ENCODE results near the gene NIM1K. TPM values are rescaled to one million over a fixed set of nuclear protein-coding genes. Genes with fewer than 3 reads are reported as not detected.

The NIM1K gene
- total and polyA plus RNA-seq, 2 experiments from 2014 or later = 1.2 to 4.9 TPM

DNA sequence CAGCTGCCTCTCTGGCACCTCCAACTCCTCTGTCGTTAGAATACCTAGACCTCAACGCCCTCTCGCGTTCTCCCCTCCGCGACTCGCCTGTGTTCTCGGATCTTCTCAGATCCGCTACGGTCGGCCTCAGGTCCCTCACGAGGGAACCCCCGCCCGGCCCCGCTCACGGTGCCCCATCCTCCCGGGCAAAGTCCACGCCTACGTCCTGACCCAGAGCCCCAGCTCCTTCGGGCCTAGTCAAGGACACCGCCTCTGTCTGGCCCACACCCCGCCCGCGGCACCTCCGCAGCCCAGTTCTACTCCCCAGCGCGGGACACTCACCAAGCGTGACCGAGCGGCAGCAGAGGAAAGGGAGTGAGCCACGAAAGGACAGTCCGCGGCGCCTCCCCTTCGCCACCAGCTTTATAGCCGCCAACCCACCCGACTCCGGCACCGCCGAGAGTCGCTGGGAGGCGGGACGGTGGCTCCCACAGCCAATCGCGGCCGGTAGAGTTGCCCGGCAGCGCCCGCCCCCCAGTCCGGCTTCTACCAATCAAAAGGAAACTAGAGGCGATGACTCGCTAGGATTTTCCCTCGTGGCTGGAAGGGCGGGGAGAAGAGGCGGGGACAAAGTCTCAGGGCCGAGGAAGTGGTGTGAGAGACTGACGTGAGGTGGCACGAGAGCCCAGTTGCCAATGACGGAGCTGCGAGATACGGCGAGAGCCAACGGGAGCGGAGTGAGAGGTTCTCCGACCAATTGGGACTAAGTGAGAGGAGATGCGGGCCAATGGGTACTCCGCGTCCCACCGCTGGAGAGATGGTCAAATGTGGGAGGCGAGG lies 121.2 kb downstream of the NIM1K start, which contains the start of gene HMGCS1:
Gene HMGCS1 (minus strand): TSS at position 378 of the 819 bp plus-strand sequence. CDS start 14,447 bp downstream, outside the sequence.
- no peaks in the 10 kb centered on the region for H3K27me3 ChIP-seq (replicated peaks; ENCODE audit: insufficient read depth)
- peak within 1 kb of the TSS; percentile 88 for H3K4me3 ChIP-seq
- no peak for TF ChIP-seq EZH2 (IDR thresholded peaks at IDR 0.05; ENCODE audit: insufficient read depth, poor library complexity, severe bottlenecking)
- TF ChIP-seq EZH2phosphoT487 (IDR thresholded peaks at IDR 0.05; ENCODE audit: insufficient read depth, low read depth) = no peak
- in situ Hi-C loops (cut with MboI) = no loop called here
- H3K36me3 ChIP-seq (ENCODE audit: low read depth) = no peaks in the 10 kb centered on the region
- peak within 1 kb of the TSS; percentile 92 for H3K9ac ChIP-seq
- H3F3A ChIP-seq (ENCODE audit: insufficient read depth) = peaks cover 6% of the 10 kb centered on the region; the same call in 1 of the 2 replicates
- peaks cover 13% of the 10 kb centered on the region; the same call in 1 of the 2 replicates for H3K4me1 ChIP-seq (ENCODE audit: insufficient read depth)
- H3K4me2 ChIP-seq (ENCODE audit: unreplicated experiment) = peak within 1 kb of the TSS; percentile 85
- no peaks in the 10 kb centered on the region for H3K9me2 ChIP-seq (ENCODE audit: insufficient read depth)
- DNase-seq = peak; percentile 99
- peak within 1 kb of the TSS; percentile 98 for H2AFZ ChIP-seq
- H3K79me2 ChIP-seq (ENCODE audit: insufficient read depth) = peaks cover 48% of the 10 kb centered on the region
- WGBS, 2 experiments (ENCODE audit: low coverage in 1 of 2, low lambda C conversion rate in 2 of 2, missing lambda C conversion rate in 2 of 2) = 1 to 2% methylated on average over 49 to 70 of the region's 70 CpGs
- H3K27ac ChIP-seq = peak within 1 kb of the TSS; percentile 84
- H3K9me3 ChIP-seq (ENCODE audit: low read depth) = no peaks in the 10 kb centered on the region
- H4K20me1 ChIP-seq (ENCODE audit: insufficient read depth) = no peaks in the 10 kb centered on the region

DNA sequence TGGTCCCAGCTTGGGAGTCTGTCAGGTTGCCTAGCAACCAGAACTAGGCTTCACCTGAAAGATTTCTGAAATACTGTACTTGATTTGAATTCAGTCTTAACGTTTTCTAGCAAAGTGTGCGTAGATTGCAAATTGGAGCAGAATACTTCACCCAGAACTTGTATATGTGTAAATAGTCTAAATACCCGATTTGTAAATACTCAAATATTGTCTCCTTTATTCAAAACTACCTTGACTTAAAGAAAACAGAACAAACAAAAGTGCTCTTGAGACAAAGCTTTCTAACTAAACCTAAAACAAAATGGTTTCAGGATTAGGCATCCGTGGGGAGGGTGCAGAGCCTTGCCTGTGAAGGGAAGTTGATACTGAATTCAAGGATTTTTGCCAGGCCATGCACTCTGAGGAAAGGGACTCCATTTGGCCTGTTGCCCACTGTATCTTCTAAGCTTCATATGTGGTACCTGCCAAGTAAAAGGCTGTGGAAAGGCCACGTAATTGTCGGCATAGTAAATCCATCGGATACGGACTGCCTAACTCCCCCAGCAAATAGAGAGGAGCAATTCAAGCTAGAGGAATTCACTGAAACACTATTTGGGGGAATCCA lies 121.9 kb downstream of the NIM1K start:
- Histone ChIP-seq H3K4me2 (ENCODE audit: unreplicated experiment) (peak overlapping the region; percentile 85), H3K27me3 (replicated peaks; ENCODE audit: insufficient read depth) (no peaks in the 10 kb centered on the region), H3K4me1 (ENCODE audit: insufficient read depth) (peaks cover 13% of the 10 kb centered on the region; the same call in 1 of the 2 replicates), H4K20me1 (ENCODE audit: insufficient read depth) (no peaks in the 10 kb centered on the region), H3K9ac (peak overlapping the region; percentile 76), H3K36me3 (ENCODE audit: low read depth) (no peaks in the 10 kb centered on the region), H3K27ac (peak overlapping the region; percentile 79), H3K4me3 (peak overlapping the region; percentile 74), H3K9me2 (ENCODE audit: insufficient read depth) (no peaks in the 10 kb centered on the region), H3F3A (ENCODE audit: insufficient read depth) (peaks cover 6% of the 10 kb centered on the region; the same call in 1 of the 2 replicates), H3K79me2 (ENCODE audit: insufficient read depth) (peaks cover 41% of the 10 kb centered on the region), H3K9me3 (ENCODE audit: low read depth) (no peaks in the 10 kb centered on the region), H2AFZ (peak overlapping the region; percentile 98)
- DNase-seq = peak; percentile 30
- 37 to 38% methylated on average over 8 of the region's 8 CpGs for WGBS, 2 experiments (ENCODE audit: low coverage in 1 of 2, low lambda C conversion rate in 2 of 2, missing lambda C conversion rate in 2 of 2)
- no peak for TF ChIP-seq EZH2phosphoT487 (IDR thresholded peaks at IDR 0.05; ENCODE audit: insufficient read depth, low read depth)
- no peak for TF ChIP-seq EZH2 (IDR thresholded peaks at IDR 0.05; ENCODE audit: insufficient read depth, poor library complexity, severe bottlenecking)
- in situ Hi-C loops (cut with MboI) = no loop called here

DNA sequence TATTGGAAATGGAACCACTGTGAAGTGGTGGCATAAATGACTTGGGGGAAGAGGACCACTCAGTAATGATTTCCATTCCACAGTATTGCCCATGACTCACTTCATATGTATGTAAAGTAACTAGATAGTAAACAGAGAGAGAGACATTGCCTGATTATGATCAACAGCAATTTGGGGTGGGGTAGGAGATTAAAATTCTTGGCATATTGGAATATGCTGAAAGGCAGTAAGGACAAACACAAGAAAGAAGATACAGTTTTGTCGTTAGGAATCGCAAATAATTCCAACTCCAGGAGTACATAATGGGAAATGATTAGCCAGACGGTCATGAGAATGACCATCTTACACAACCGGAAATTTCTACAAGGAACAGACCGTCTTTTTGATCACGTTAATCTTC lies 122.7 kb downstream of the NIM1K start:
- H3K4me3 ChIP-seq = no peak overlapping the region
- H3K4me2 ChIP-seq (ENCODE audit: unreplicated experiment) = no peak overlapping the region
- H3K9ac ChIP-seq = no peak overlapping the region
- no peaks in the 10 kb centered on the region for H3K9me3 ChIP-seq (ENCODE audit: low read depth)
- 95 to 97% methylated on average over 6 of the region's 6 CpGs for WGBS, 2 experiments (ENCODE audit: low coverage in 1 of 2, low lambda C conversion rate in 2 of 2, missing lambda C conversion rate in 2 of 2)
- H2AFZ ChIP-seq = peak overlapping the region; percentile 98; the same call in 1 of the 2 replicates
- no peak overlapping the region for H3K27ac ChIP-seq
- in situ Hi-C loops (cut with MboI) = no loop called here
- H3K27me3 ChIP-seq (replicated peaks; ENCODE audit: insufficient read depth) = no peaks in the 10 kb centered on the region
- H3K79me2 ChIP-seq (ENCODE audit: insufficient read depth) = peaks cover 33% of the 10 kb centered on the region
- H3F3A ChIP-seq (ENCODE audit: insufficient read depth) = peaks cover 6% of the 10 kb centered on the region; the same call in 1 of the 2 replicates
- H3K4me1 ChIP-seq (ENCODE audit: insufficient read depth) = peaks cover 13% of the 10 kb centered on the region; the same call in 1 of the 2 replicates
- H4K20me1 ChIP-seq (ENCODE audit: insufficient read depth) = no peaks in the 10 kb centered on the region
- no peak for DNase-seq
- no peaks in the 10 kb centered on the region for H3K36me3 ChIP-seq (ENCODE audit: low read depth)
- H3K9me2 ChIP-seq (ENCODE audit: insufficient read depth) = no peaks in the 10 kb centered on the region
- TF ChIP-seq EZH2phosphoT487 (IDR thresholded peaks at IDR 0.05; ENCODE audit: insufficient read depth, low read depth) (no peak), EZH2 (IDR thresholded peaks at IDR 0.05; ENCODE audit: insufficient read depth, poor library complexity, severe bottlenecking) (no peak)

DNA sequence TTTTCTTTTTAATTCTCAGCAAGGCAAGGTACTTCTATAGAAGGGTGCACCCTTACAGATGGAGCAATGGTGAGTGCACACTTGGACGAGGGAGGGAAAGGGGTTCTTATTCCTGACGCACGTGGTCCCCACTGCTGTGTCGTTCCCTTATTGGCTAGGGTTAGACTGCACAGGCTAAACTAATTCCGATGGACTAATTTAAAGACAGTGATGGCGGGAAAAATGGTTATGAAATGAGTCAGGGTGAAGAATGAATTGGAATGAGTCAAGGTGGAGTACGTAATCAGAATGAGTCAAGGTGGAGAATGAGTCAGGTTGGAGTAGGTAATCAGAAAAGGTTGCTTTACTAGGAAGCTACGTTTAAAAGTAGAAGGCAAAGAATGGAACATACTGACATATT lies 123.2 kb downstream of the NIM1K start:
- peak; percentile 71 for DNase-seq
- peaks cover 28% of the 10 kb centered on the region for H3K79me2 ChIP-seq (ENCODE audit: insufficient read depth)
- peaks cover 6% of the 10 kb centered on the region; the same call in 1 of the 2 replicates for H3F3A ChIP-seq (ENCODE audit: insufficient read depth)
- peaks cover 13% of the 10 kb centered on the region; the same call in 1 of the 2 replicates for H3K4me1 ChIP-seq (ENCODE audit: insufficient read depth)
- no peaks in the 10 kb centered on the region for H3K27me3 ChIP-seq (replicated peaks; ENCODE audit: insufficient read depth)
- in situ Hi-C loops (cut with MboI) = no loop called here
- no peak overlapping the region for H3K4me2 ChIP-seq (ENCODE audit: unreplicated experiment)
- no peak overlapping the region for H3K9ac ChIP-seq
- TF ChIP-seq EZH2 (IDR thresholded peaks at IDR 0.05; ENCODE audit: insufficient read depth, poor library complexity, severe bottlenecking) = no peak
- H3K9me3 ChIP-seq (ENCODE audit: low read depth) = no peaks in the 10 kb centered on the region
- H4K20me1 ChIP-seq (ENCODE audit: insufficient read depth) = no peaks in the 10 kb centered on the region
- H3K27ac ChIP-seq = no peak overlapping the region
- no peak overlapping the region for H3K4me3 ChIP-seq
- H2AFZ ChIP-seq = no peak overlapping the region
- H3K9me2 ChIP-seq (ENCODE audit: insufficient read depth) = no peaks in the 10 kb centered on the region
- 79 to 81% methylated on average over 8 of the region's 8 CpGs for WGBS, 2 experiments (ENCODE audit: low coverage in 1 of 2, low lambda C conversion rate in 2 of 2, missing lambda C conversion rate in 2 of 2)
- no peaks in the 10 kb centered on the region for H3K36me3 ChIP-seq (ENCODE audit: low read depth)

Measured in GM23248 (cell line).